ENCODE data around the gene GLDN.
"Not testable (repeated sequence)": the region's sequence is repeated elsewhere in the genome, so short reads cannot be mapped to it uniquely, and the experiment has no call there.

GLDN gene

DNA sequence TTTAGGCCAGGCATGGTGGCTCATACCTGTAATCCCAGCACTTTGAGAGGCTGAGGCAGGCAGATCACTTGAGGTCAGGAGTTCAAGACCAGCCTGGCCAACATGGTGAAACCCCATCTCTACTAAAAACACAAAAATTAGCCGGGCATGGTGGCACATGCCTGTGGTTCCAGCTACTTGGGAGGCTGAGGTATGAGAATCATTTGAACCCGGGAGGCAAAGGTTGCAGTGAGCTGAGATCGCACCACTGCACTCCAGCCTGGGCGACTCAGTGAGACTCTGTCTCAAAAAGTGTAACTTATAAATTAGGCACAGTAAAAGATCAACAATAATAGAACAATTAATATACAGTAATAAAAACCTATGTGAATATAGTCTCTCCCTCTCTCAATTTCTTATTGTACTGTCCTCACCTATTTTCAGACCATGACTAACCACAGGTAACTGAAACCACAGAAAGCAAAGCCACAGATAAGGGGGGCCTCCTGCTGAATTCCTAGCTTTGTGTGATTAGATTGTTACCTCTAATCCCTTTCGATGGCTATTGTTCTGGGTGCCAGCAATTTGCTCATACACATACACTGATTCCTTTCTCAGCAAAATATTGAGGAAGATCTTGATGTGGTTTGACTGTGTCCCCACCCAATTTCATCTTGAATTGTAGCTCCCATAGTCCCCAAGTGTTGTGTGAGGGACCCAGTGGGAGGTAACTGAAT, 104.7 kb downstream of the GLDN start:
- not testable (repeated sequence) for DNase-seq (ENCODE audit: low spot score)

DNA sequence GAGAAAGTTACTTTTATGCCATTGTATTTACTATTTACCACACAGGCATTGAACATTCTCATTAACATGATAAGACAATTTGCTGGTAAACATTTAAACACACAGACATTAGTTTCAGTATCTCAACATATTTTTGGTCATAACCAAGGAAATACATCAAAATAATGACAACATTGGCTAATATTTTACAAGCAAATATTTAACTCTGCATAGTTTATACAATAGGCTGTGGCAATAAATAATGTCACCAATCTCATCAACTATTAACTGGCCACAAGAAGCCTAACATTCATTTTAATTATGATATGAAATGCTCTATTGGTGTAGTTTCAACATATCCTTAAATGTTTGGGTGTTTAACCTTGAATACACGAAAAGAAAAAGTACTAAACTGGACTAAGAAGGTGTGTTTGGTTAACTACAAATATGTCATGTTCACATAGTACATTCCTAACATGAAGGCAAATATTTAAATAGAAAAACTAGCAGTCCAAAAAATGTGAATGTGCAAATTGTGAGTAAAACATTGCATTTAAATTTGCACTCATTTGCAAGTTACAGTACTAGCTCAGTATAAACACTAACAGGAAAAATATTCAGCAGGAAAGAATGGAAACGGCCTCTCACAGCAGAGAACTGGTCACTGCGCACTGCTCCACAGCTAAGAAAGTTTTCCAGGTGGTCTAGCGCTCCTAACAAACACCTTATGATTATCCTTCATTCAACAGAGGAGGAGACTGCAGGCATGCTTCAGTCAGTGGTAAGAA, 106.6 kb downstream of the GLDN start:
- DNase-seq (ENCODE audit: low spot score), result no peak

DNA sequence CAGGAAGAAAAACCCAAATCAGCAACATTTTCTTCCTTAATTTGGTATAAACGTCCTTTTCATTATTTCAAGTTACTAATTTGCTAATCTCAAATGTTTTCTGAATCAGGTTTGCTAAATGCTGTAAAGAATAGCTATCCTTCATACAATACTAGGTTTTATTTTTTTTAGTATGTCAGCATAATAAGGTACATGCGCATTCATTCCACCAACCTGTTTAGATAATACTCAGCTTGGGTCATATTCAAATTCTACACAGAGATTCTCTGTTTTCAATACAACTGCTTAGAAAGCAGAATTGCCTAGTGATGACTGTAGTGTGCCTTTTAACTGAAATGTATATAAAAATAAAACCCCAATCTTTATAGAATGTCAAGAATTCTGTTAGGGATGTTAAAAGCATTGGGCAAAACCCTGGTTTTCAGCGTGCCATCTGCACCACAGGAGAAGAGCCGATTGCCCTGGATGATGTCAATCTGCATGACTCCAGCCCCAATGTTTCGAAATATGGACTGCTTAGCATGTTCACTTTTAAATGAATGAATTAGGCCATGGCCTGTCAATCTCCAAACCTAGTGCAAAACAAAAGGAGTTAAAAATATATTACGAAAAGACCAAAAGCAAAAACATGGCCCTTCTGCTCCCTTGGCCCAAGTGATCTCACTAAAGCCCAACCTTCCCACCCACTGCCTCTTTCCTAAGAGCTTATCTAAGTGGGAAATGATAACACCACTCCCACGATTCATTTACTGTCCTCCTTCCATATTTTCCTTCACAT, 107.4 kb downstream of the GLDN start:
- DNase-seq (ENCODE audit: low spot score), result no peak

DNA sequence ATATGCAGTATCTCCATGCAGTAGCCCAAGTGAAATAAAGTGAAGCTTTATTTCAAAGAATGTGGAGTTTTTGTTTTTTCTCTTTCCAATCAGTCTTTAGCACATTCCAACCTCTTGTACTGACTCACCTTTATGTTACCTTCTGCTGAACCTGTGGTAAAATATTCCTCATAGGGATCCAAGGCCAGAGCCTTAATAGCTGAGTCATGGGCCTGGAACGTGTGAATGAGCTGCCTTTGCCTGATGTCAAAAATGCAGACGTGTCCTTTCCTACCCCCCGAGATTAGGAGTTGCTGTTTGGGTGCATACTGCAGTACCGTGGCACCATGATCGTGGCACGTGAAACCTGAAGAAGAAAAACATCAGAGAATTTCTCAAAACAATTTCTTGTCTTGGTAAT, 108.5 kb downstream of the GLDN start:
- DNase-seq (ENCODE audit: low spot score), result no peak
